HG03045 (cell line): ENCODE measurements around the gene KIF1B.
"Not testable (repeated sequence)": the region's sequence is repeated elsewhere in the genome, so short reads cannot be mapped to it uniquely, and the experiment has no call there.

Experiments used
- ATAC-seq: cut with Tn5 transposase; IDR thresholded peaks from one replicate; pipeline ENCODE4 v1.9.1; 2021; ENCODE audit warnings: mild to moderate bottlenecking, moderate library complexity; ENCODE audit not compliant: unreplicated experiment

KIF1B gene

DNA sequence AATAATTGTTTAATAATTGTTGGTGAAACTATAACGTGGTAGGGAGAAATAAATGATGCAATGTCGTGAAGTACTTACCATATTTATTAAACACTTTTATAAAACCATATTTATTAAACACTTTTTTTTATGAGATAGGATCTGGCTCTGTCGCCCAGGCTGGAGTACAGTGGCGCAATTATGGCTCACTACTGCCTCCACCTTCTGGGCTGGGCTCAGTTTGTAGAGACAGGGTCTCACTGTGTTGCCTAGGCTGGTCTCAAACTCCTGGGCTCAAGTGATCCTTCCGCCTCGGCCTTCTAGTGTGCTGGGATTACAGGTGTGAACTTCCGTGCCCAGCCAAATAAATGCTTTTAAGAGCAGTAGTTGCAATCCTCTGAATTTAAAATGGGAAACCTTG lies 112.5 kb downstream of the KIF1B start:
- ATAC-seq, result no peak

DNA sequence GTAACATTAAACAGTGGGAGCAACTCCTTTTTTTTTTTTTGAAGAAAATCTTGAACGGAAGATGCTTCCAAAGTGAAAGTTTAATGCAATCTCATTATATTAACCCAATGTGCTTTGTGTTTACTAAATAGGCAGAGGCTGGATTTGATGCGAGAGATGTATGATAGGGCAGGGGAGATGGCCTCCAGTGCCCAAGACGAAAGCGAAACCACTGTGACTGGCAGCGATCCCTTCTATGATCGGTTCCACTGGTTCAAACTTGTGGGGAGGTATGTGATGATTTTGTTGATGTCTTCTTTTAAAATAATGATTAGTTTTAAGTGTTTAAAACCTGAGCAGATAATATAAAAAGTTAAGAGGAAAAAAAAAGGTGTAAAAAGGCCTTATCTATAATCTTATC lies 114.3 kb downstream of the KIF1B start:
- ATAC-seq, result no peak

DNA sequence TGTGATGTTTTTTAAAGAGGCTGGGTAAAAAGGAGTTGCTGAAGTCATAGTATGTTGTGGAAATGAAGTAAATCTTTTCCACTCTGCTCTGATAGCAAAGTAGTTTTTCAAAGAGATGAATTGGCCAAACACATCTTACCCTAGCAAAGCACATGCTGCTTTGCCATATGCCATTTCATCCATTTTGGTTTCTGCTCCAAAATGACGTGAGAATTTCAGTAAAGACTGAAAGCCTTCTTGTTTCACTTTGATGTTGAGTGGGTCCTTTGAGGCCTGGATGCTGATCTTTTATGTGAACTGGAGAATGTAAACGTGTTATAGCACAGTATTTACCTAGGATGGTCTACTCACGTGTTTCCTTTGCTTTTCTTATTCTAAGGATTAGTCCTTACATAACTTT lies 115.2 kb downstream of the KIF1B start:
- ATAC-seq, result no peak

DNA sequence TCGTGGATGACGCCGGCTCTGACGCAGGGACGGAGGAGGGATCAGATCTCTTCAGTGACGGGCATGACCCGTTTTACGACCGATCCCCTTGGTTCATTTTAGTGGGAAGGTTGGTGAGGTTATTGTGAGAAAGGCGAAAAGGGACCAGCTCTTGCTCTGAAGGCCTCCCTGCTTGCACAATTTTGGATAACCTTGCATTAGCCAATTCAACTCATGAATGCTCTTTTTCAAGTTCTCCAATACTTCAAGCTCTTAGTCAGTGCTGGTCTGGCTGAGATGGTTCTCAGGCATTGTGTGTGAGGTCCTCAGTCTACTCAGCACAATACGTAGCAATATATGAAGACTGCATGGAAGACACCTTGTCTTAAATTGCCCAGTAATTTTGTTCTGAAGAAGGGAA lies 115.9 kb downstream of the KIF1B start:
- ATAC-seq, result no peak

DNA sequence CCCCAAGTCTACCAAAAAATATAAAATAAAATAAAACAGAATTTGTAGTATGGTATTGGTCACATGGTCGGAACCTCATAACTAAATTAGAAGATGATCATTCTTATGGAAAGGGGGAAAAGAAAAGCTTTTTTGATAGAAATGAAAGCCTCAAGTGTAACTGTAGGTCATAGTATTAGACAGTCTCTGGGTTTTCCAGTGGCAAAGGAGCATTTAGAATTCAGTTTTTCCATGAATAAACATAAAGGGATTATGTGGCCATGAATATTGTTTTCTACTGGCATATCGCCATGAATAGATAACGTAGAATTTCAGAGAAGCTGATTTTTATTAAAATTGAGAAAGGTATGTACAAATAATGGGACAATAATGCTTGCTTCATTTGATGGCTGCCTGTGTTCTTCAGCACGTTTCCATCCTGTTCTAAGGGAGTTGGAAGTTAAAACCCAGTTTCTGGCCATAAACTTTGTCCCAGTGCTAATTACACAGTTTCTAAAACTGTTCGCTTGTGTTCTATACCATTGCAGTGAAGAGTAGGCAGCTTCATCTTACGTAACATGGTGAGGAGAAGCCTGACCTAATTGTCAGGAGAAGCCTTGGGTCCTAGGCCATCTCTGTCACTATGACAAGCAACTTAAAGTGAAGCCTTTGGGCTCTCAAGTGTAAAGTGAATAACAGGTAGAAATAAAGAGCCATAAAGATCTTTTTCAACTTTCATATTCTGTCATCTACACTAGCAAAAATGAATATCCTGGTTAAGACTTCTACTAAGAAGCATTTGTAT lies 118.0 kb downstream of the KIF1B start:
- ATAC-seq, result no peak

DNA sequence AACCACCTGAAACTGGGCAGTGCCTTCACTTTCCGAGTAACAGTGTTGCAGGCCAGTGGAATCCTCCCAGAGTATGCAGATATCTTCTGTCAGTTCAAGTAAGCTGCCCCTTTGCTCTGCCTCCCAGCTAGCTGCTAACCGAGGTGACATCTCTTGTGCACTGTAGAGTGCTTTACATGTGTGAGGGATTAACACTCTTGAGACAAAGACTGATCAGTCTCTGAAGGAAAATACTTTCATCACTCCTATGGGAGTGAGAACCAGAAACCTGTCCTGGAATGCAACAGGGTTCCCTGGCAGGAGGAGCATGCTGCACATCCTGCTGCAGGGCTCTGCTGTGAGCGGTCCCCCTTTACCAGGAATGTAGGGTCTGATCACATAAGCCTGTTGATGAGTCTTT lies 127.1 kb downstream of the KIF1B start:
- no peak for ATAC-seq

DNA sequence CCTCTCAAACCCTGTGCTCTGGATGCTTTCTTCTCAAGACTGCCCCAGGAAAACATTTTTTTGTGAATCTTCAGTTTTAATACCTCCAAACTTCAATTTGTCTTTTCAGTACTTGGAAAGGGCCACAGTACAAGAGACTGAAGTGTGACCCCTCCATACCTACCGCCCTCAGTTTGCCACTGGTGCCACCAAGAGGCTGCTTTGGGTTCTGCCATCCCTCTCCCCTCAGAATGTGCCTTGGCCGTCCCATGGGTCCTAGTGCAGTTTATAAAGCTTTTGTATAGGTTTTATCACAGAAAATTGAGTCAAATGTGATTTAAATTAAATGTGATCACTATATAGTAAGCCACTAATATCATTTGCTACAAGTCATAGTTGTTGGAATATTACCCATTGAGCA lies 127.7 kb downstream of the KIF1B start:
- ATAC-seq, result no peak

DNA sequence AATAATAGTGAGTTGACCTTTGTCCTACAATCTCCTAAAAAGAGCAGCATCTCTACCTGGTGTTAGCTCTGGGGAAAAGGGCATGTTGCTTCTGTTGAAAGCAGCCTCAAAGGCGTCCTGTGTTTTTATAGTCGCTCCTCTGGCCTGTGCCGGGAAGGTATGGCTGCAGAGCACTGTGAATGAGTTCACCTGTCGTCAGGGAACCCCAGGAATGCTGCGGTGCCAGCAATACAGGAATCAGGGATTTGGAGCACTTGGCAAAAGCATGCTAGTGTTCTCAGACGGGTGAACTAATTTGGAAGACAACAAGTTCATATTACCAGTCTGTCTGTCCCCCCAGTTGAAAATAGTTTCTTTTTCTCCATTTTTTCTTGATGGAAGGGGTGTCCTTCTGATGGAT lies 128.2 kb downstream of the KIF1B start:
- no peak for ATAC-seq

DNA sequence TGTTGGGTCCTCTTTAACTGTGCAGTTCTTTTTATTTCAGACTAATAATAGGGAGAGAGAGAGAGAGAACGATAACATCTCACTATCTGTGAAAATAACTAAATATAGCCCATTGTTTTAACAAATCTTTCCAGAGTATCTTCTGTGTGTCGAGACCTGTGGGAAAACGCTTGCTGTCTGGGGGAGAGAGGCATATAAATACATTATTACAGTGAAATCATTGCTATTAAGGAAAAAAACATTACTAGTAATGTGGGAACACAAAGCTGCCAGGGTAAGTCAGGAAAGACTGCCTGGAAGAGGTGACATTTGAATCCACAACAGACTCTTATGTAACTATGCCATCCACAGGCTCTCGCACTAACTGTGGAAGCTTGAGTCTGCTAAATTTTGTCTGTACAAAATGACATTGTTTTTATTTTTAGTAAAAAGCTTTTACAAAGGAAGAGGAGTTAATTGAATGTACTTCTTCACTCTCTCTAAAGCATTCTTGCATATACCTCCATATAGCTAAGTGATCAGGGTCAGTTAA lies 128.7 kb downstream of the KIF1B start:
- no peak for ATAC-seq

DNA sequence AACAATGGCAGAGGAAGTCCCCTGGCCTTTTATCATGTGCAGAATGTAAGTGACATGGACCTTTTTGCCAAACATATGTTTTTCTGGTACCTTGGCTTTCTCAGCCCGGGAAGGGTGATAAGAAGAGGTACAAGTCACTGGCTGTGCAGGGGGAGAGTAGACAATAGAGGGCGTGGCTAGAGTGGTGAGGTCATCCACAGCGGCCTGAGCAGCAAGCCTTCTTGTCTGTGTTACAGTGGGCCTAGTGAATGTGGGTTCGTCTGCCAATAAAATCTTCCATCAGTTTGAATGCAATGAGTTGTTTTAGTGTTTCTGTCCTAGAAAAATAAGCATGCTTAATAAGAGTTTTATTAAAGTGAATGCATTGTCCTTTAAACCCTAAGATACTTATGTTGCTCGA lies 129.4 kb downstream of the KIF1B start:
- no peak for ATAC-seq

DNA sequence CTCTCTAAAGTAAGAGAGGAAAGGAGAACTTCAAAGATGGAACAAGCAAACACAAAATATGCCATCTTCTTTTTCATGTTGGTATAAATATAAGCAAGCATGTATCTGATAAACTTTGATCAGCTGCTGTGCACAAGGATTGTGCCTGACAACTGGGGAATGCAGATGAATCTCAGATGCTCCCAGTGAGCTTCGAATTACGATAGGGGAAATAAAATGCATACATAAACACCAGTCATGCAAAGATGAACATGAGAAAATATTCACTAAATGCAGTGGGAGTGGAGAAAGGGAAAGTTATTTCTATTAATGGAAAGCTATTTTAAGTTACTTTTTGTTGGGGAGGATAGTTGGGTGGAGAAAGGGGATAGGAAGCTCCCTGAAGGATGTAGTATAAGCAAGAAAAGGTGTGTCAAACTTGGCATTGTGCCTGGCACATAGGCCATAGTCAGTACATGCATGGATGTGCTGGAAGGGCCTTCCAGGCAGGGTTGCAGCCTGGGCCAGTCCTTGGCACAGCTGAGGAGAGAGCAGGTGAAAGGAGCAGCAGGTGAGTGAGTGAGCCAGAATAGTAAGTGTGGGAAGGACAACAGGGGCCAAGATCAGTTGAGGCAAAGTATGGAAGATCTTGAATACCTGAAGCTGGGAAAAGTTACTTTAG lies 130.7 kb downstream of the KIF1B start:
- ATAC-seq, result no peak

DNA sequence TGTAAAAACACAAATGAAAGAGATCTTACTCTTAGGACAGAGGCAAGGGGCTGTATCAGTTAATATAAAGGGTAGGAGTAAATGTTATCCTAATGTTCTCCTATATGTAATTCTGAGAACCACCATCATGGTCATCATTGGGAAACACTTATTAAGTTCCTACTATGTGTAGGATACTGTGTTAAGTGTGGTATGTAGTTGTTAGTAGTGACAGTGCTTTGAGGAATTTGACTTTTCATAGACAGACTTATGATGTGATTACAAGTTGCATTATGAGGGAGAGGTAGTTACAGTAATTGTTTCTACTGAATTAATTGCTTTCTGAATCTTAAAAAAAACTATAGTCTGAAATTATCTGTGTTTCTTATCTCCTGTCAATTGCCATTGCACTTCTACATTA lies 136.7 kb downstream of the KIF1B start:
- ATAC-seq, result no peak

DNA sequence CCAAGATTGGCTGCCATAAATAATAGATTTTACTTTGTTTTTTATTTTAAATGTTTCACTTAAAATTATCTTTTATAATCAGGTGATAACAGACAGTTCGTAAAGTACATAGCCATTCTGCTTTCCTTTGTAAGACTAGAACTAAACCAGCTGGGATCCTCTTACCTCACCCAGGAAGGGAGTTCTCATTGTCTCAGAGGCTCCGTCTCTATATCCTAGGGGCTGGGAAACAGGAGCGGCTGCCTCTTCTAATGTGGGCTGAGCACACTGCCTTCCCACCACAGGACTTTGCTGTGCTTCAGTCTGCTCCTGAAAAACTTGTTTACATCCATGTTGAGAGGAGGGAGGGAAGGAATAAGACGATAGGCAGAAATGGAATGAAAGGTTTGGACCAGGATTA lies 142.9 kb downstream of the KIF1B start:
- ATAC-seq, result no peak

DNA sequence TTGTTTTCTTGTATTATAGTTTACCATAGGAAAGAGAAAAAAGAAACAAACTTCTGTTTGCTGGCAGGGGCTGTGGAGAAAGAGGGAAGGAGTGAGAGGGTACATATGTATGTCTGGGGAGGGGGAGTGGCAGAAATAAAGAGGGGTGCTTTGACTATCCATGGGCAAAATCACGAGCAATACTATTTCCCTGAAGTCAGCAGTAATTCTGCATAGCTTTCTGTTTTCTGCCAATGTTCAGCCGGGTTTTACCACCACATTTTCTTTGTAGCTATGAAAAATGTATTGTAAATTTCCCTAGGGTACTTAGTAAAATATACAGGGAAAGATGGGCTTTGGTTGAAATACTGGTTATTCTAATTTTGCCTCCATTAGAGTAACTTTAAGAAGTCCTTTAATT lies 143.3 kb downstream of the KIF1B start:
- ATAC-seq, result no peak

DNA sequence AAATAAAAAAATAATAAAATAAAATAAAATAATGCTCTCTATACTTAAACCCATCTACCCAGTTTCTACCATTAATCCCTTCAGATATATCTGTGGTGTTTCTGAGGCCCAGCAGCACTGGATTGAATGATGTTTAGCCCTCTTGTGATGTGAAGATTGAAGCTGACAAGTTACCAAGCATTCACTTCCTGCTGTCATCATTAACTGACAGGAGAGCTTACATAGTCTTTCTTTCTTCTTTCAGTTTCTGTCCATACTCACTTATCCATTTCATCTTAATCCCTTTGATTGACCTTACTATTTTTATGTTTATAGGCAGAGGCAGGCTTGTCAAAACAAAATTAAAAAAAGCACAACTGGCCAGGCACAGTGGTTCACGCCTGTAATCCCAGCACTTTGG lies 149.7 kb downstream of the KIF1B start:
- ATAC-seq, result no peak

DNA sequence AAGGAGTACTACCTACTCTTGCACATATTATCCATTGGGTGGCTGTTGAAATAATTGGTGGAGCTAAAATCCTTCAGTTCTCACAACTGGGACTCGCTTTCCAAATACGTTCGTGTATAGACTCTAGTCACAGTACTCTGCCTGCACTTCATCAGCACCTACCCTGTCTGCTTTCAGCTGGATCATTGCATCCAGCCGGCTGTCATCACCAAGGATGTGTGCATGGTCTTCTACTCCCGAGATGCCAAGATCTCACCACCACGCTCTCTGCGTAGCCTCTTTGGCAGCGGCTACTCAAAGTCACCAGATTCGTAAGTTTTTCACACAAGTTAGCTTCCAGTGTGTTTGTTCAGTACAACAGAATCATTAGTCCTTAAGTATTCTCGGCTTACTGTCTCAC lies 151.1 kb downstream of the KIF1B start:
- no peak for ATAC-seq

DNA sequence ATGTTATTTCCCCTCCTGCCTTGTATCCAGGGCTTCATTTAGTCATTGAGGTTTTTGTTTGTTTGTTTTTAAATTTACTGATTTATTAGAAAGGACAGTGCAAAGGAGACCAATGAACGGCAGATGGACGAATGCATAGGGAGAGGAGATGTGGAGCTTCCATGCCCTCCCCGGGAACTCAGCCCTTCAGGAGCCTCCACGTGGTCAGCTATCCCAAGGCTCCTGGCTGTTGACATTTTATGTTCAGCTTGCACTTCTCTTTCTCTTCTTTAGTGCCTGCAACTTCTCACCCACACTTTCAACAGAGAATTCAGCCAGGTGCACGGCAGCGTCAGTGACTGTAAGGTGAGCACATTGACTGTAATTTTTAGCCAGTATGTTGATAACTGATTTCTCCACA lies 157.8 kb downstream of the KIF1B start:
- ATAC-seq, result no peak

DNA sequence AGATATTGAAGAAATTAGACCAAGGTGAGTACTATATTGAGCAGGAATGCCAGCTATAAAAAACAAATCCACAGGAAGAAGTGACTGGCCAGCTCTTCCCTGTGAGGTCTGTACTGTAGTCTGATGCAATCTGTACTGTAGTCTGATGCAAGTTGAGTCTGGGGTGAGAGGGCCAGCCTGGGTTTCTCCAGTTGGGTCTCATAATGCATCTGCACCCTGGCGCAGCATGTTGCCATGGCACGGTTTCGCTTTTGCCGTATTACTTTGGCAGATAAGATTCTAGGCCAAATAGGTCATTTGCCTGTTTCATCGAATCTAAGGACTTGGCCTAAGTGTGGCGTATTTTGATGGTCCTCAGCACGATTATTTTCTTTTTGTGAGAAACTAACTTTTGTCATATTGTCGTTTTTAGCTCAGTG lies 164.1 kb downstream of the KIF1B start:
- ATAC-seq, result no peak

DNA sequence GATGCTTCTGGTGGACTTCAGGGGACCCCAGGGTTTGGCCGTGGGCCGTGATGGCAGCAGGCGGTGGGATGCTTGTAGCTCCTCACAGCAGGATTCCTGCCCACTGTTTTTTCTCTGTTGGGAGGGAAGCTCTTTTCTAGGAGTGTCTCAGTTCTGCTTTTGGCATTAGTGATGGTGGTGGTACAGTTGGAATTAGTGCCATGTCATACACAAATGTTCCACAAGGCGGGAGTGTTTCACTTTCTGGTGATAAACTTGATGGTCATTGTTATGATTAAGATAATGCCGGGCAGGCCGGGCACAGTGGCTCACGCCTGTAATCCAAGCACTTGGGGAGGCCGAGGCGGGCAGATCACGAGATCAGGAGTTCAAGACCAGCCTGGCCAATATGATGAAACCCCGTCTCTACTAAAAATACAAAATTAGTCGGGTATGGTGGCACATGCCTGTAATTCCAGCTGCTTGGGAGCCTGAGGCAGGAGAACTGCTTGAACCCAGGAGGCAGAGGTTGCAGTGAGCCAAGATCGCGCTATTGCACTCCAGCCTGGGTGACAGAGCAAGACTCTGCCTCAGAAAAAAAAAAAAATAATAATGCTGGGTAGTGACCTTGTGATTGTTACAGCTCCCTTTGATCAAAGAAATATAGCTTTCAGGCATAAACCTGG lies 167.1 kb downstream of the KIF1B start:
- ATAC-seq, result not testable (repeated sequence)

DNA sequence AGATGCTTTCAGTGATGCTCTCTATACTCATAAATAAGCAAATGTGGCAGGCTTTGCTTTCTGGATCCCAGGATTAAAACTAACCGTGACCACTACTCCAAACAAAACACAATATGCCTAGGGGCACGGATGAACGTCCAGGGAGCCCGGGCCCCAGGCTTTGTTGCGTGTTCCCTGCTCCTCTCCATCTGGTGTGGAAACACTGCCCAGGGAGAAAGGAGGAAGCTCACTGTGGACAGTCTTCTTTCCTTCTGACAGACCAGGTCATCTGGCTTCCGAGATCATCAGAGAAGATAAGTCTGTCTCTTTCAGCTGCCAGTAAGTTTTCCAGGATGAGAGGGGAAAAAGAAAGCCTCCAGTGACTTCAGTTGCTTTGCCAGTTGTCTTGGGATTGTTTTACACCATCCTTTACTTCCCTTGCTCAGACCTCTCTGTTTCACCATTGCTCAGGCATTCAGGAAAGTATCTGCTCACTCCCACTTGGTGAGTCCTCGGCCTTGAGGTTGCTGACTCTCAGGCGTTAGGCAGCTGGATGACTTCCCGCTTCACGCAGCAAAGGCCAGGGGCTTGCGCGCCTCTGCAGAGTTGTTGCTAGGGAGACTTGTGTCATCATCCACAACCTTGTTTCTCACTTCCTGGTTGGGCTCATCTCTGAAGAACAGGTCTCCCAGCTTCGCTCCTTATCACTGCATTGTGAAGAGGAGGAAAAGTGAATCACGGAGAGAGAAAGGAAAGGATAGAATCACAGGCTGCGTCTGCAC lies 167.9 kb downstream of the KIF1B start:
- ATAC-seq, result no peak

DNA sequence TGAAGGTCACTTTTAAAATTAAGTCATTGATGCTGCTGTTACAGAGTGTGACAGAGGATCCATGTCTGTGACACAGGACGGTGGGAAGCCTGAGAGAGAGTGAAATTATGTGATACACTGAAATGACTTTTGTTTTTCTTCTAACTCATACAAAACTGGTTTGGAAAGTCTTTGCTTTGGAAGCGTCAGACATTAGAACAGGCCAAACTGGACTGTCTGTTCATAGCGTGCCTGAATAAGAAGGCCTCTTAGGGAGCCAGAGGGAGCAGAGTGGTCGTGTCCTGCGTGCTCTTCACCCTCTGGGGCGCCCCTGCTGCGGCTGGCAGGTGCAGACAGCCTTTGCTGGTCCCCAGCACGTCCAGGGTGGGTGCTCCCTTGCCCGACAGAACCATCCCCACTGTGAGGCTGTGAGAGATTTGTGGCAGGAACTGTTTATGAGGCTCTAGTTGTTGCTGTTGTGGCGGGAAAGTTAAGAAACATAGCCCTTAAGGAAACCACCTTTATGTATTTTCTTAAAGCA lies 168.8 kb downstream of the KIF1B start:
- ATAC-seq, result no peak
